Heart left ventricle (tissue), 16 donors: ENCODE results near the gene SELENOF. TPM values are rescaled to one million over a fixed set of nuclear protein-coding genes. Genes with fewer than 3 reads are reported as not detected.

Experiments used
- ATAC-seq, 4 donors: fragments of 200-7000 bp; cut with Tn5 transposase; one replicate each; pipeline ENCODE4 v1.9.1; 2020 to 2022; ENCODE audit warnings: moderate library complexity in 4 of 4, mild to moderate bottlenecking in 3 of 4, moderate number of reproducible peaks in 1 of 4
- DNase-seq, 5 donors: peaks; one replicate each; pipeline ENCODE4 v3.0.0-alpha.2; 2020
- H3K27ac ChIP-seq, 12 donors: fragments of 200-600 bp; sonication (generic) in 4 of 12; one replicate each; pipeline versions ENCODE4 v1.5.0 to v1.8.0; 2016 to 2022; ENCODE audit warnings: mild to moderate bottlenecking in 2 of 12
- H3K27me3 ChIP-seq, 9 donors: fragments of 200-600 bp; sonication (generic) in 2 of 9; one replicate each; pipeline versions ENCODE4 v1.5.1 to v1.8.0; 2016 to 2022; ENCODE audit warnings: mild to moderate bottlenecking in 3 of 9
- H3K36me3 ChIP-seq, 9 donors: fragments of 200-600 bp; sonication (generic) in 2 of 9; one replicate each; pipeline versions ENCODE4 v1.5.0 to v1.8.0; 2018 to 2022; ENCODE audit warnings: mild to moderate bottlenecking in 2 of 9
- H3K4me1 ChIP-seq, 12 donors: fragments of 200-600 bp; sonication (generic) in 4 of 12; one replicate each; pipeline versions ENCODE4 v1.5.0 to v1.8.0; 2016 to 2022; ENCODE audit warnings: mild to moderate bottlenecking in 3 of 12
- H3K4me3 ChIP-seq, 12 donors: fragments of 200-600 bp; sonication (generic) in 4 of 12; one replicate each; pipeline versions ENCODE4 v1.5.0 to v1.8.0; 2017 to 2022; ENCODE audit warnings: mild to moderate bottlenecking in 9 of 12, moderate library complexity in 4 of 12
- H3K9me3 ChIP-seq, 12 donors: fragments of 200-600 bp; sonication (generic) in 4 of 12; one replicate each; pipeline versions ENCODE4 v1.5.0 to v1.8.0; 2016 to 2022; ENCODE audit warnings: mild to moderate bottlenecking in 1 of 12
- CTCF ChIP-seq, 12 donors: fragments of 200-600 bp; sonication (generic) in 4 of 12; IDR thresholded peaks; one replicate each; pipeline versions ENCODE4 v1.5.0 to v1.8.0; 2018 to 2022; ENCODE audit warnings: antibody characterized with exemption in 12 of 12, mild to moderate bottlenecking in 5 of 12
- POLR2A ChIP-seq, 2 donors: fragments of 450-650 bp; IDR thresholded peaks; one replicate each; pipeline ENCODE4 v1.6.1; 2017; ENCODE audit warnings: antibody characterized with exemption in 2 of 2, mild to moderate bottlenecking in 2 of 2, moderate library complexity in 2 of 2
- WGBS, 4 donors: extraction: QIAGEN DNeasy Blood & Tissue Kit in 2 of 4; methylation state at CpG; one replicate each; pipeline versions ENCODE4 v1.1.5 to v1.1.7; 2013 to 2018; 5-methylcytosine and 5-hydroxymethylcytosine counted together
- intact Hi-C, 10 donors: fragments of 100-400 bp; cut with DNase I; formaldehyde crosslinking; loops; one replicate each; pipeline versions ENCODE4 v1.11.1 to v1.14.2; 2022
- polyA plus RNA-seq, 2 donors: library from polyadenylated mRNA; stranded (reverse); fragments of 200-250 nt; gene quantifications; one replicate each; pipeline ENCODE4 v1.2.3, GENCODE V29; 2013
- total RNA-seq, 9 donors: library from RNA; depleted of rRNA in 2 of 9; stranded (reverse); fragments of >200 nt in 2 of 9; fragmentation: NEBNext Ultra II Directional in 3 of 9; extraction: Animal tissue kit (Norgen Biotek cat#: 25700) in 3 of 9; gene quantifications; one replicate each; pipeline versions ENCODE4 v1.1.0 to v1.2.4, GENCODE V29; 2016 to 2023
- donor health status: ischemic (EF 13 %, LVEDD 7.1; RV severe dilation, severe dysfunction).
- donor health status: healthy with polysubstance abuse.
- donor health status: DM: no; HTN: yes; CAD: no.
- donor health status: DM: no; HTN: no; CAD: no.
- donor health status: ischemic (EF 25% LVEDD 6.9; RV normal size, moderate dysfunction).
- donor health status: ischemic (EF 25% LVEDD 5.7; RV mildly dilated, moderate dysfunction).
- donor health status: healthy.
- donor health status: DM: yes; HTN: yes; CAD: no.
- donor health status: ischemic (EF 35%, LVEDD 5.7; RV mildly dilated, moderate dysfunction).
- donor health status: nonischemic (EF 11% LVEDD 7.7; RV severe dilation, severe dysfunction).
- donor health status: DM: yes; HTN: yes; CAD: no.
- donor health status: PGD.
- donor health status: ischemic (EF 29% LVEDD 5.4; RV normal size, mild dysfunction).
- donor health status: nonischemic (EF 23%, LVEDD 6.1; RV moderate dilation, normal function).

The SELENOF gene
- total and polyA plus RNA-seq, 11 donors = 46.8 to 125 (median 76.1) TPM

- ATAC-seq (no peak), DNase-seq (no peak)
- Histone ChIP-seq H3K9me3 (peaks cover 0 to 25% (median 7%) of the 10 kb centered on the region in 12 donors), H3K27me3 (no peaks in the 10 kb centered on the region), H3K4me1 (peaks cover 0 to 8% (median 0%) of the 10 kb centered on the region in 12 donors), H3K36me3 (no peaks in the 10 kb centered on the region), H3K4me3 (no peak overlapping the region), H3K27ac (no peak overlapping the region)
- intact Hi-C loops = no loop called here
- TF ChIP-seq POLR2A (IDR thresholded peaks at IDR 0.05) (no peak), CTCF (IDR thresholded peaks at IDR 0.05) (no peak)
- WGBS, 4 donors = 97 to 98% (median 98%) methylated on average over 7 to 8 of the region's 8 CpGs
These were observed 10.5 kb upstream of the SELENOF start for GRCh38 chr1:86924324-86924960.

GRCh38 chr1:86922445-86922844, 8.5 kb upstream of the SELENOF start:
- Histone ChIP-seq H3K27me3 (no peaks in the 10 kb centered on the region), H3K4me1 (no peaks in the 10 kb centered on the region), H3K27ac (no peak overlapping the region), H3K9me3 (peaks cover 0 to 25% (median 7%) of the 10 kb centered on the region in 12 donors), H3K36me3 (no peaks in the 10 kb centered on the region), H3K4me3 (no peak overlapping the region)
- DNase-seq (no peak), ATAC-seq (no peak)
- intact Hi-C loops = no loop called here
- TF ChIP-seq POLR2A (IDR thresholded peaks at IDR 0.05) = no peak
- no peak for TF ChIP-seq CTCF (IDR thresholded peaks at IDR 0.05)
- WGBS, 4 donors = 97 to 100% (median 99%) methylated on average over 1 of the region's 1 CpG

- H3K9me3 ChIP-seq = peaks cover 0 to 5% (median 0%) of the 10 kb centered on the region in 12 donors
- intact Hi-C loops = loop anchor here in 6 of 10 donors (5.0 to 10.0 kb wide), 4 partner anchors 36 to 418 kb away; partner anchors contain the start of gene SH3GLB1 (in 6 of the 6)
- no peak overlapping the region for H3K27ac ChIP-seq
- DNase-seq = no peak
- ATAC-seq = no peak
- H3K36me3 ChIP-seq = no peaks in the 10 kb centered on the region
- peaks cover 3 to 30% (median 21%) of the 10 kb centered on the region in 12 donors for H3K4me1 ChIP-seq
- TF ChIP-seq POLR2A (IDR thresholded peaks at IDR 0.05) = no peak
- no peak for TF ChIP-seq CTCF (IDR thresholded peaks at IDR 0.05)
- WGBS, 4 donors = 91 to 95% (median 95%) methylated on average over 1 of the region's 1 CpG
- H3K4me3 ChIP-seq = peak overlapping the region in 2 of 12 donors; percentile 74 to 85
- H3K27me3 ChIP-seq = no peaks in the 10 kb centered on the region
These were observed 2.8 kb upstream of the SELENOF start for GRCh38 chr1:86916752-86917151.

- DNase-seq (no peak), ATAC-seq (no peak)
- 4 to 6% (median 5%) methylated on average over 14 of the region's 14 CpGs for WGBS, 4 donors
- no peaks in the 10 kb centered on the region for H3K9me3 ChIP-seq
- TF ChIP-seq POLR2A (IDR thresholded peaks at IDR 0.05) = no peak
- TF ChIP-seq CTCF (IDR thresholded peaks at IDR 0.05) = no peak
- peak overlapping the region; percentile 60 to 95 (median 84) for H3K4me3 ChIP-seq
- H3K27ac ChIP-seq = peak overlapping the region in 11 of 12 donors; percentile 74 to 96 (median 86)
- intact Hi-C loops = loop anchor here in 7 of 10 donors (2.0 to 10.0 kb wide), 5 partner anchors 37 to 419 kb away; partner anchors contain the start of gene SH3GLB1 (in 7 of the 7)
- no peaks in the 10 kb centered on the region for H3K27me3 ChIP-seq
- H3K4me1 ChIP-seq = peaks cover 3 to 38% (median 26%) of the 10 kb centered on the region in 12 donors
- no peaks in the 10 kb centered on the region for H3K36me3 ChIP-seq
These were observed 1.9 kb upstream of the SELENOF start for GRCh38 chr1:86915737-86916235.
